SK-N-SH (cell line): ENCODE results near the gene MAGEF1. TPM values are rescaled to one million over a fixed set of nuclear protein-coding genes. Genes with fewer than 3 reads are reported as not detected.

Experiments
- CTCF ChIA-PET: fragments of 300-600, 350-600 bp; formaldehyde crosslinking; extraction: SDS; loops from one replicate; lab custom pipeline; 2021; lab: Yijun Ruan, JAX
- POLR2A ChIA-PET: fragments of 350-600 bp; sonication (Branson Sonifier 250); formaldehyde crosslinking; extraction: SDS; loops from one replicate; lab custom pipeline; 2020; ENCODE audit warnings: antibody characterized with exemption, inconsistent platforms; lab: Yijun Ruan, JAX
- DNase-seq: peaks from one replicate; pipeline ENCODE4 v3.0.0; 2012
- H2AFZ ChIP-seq: fragments of 200-600 bp; sonication (generic); 2 replicates; pipeline ENCODE4 v1.8.1; 2016; ENCODE audit warnings: antibody characterized with exemption, mild to moderate bottlenecking, low read depth
- H3F3A ChIP-seq: fragments of 200-600 bp; sonication (generic); replicated peaks from 2 replicates; pipeline ENCODE3; 2016; ENCODE audit warnings: antibody characterized with exemption, mild to moderate bottlenecking; ENCODE audit not compliant: insufficient read depth
- H3K27ac ChIP-seq, 2 experiments: fragments of 200-500 bp in 1 of 2; fragments of 200-600 bp in 1 of 2; sonication (Bioruptor generic) in 1 of 2; sonication (generic), shearing (Covaris generic) in 1 of 2; 2 replicates each; pipeline versions ENCODE4 v1.5.1 to v1.6.1; 2014 to 2016; ENCODE audit warnings: low read depth in 2 of 2, inconsistent platforms in 1 of 2, low read length in 1 of 2, mild to moderate bottlenecking in 1 of 2, mixed read lengths in 1 of 2
- H3K27me3 ChIP-seq: fragments of 200-600 bp; sonication (generic), shearing (Covaris generic); 2 replicates; pipeline ENCODE4 v1.6.1; 2016; ENCODE audit warnings: mixed run types; ENCODE audit not compliant: insufficient read depth
- H3K36me3 ChIP-seq, 2 experiments: fragments of 200-500 bp in 1 of 2; fragments of 200-600 bp in 1 of 2; sonication (Bioruptor generic) in 1 of 2; sonication (generic) in 1 of 2; replicated peaks in 1 of 2; 2 replicates each; pipeline versions ENCODE3 to v1.5.1; 2014 to 2016; ENCODE audit warnings: low read length in 1 of 2, mild to moderate bottlenecking in 1 of 2; ENCODE audit not compliant: insufficient read depth in 2 of 2, control insufficient read depth in 1 of 2
- H3K4me1 ChIP-seq, 2 experiments: fragments of 200-500 bp in 1 of 2; fragments of 200-600 bp in 1 of 2; sonication (Bioruptor generic) in 1 of 2; sonication (generic), shearing (Covaris generic) in 1 of 2; 2 replicates each; pipeline versions ENCODE4 v1.5.1 to v1.6.1; 2014 to 2016; ENCODE audit warnings: low read depth in 1 of 2, low read length in 1 of 2, mixed run types in 1 of 2; ENCODE audit not compliant: insufficient read depth in 2 of 2, control insufficient read depth in 1 of 2
- H3K4me2 ChIP-seq: fragments of 200-600 bp; sonication (generic), shearing (Covaris generic); 2 replicates; pipeline ENCODE4 v1.6.1; 2017; ENCODE audit warnings: mixed run types
- H3K4me3 ChIP-seq, 2 experiments: fragments of 200-500 bp in 1 of 2; fragments of 200-600 bp in 1 of 2; sonication (Bioruptor generic) in 1 of 2; sonication (generic), shearing (Covaris generic) in 1 of 2; 2 replicates each; pipeline versions ENCODE4 v1.5.1 to v1.8.1; 2014 to 2016; ENCODE audit warnings: low read depth in 2 of 2, inconsistent platforms in 1 of 2, low read length in 1 of 2, mild to moderate bottlenecking in 1 of 2, mixed read lengths in 1 of 2, moderate library complexity in 1 of 2
- H3K79me2 ChIP-seq: fragments of 200-600 bp; sonication (generic); 2 replicates; pipeline ENCODE4 v1.8.1; 2017; ENCODE audit warnings: mild to moderate bottlenecking; ENCODE audit not compliant: insufficient read depth
- H3K9ac ChIP-seq: fragments of 200-600 bp; sonication (generic); 2 replicates; pipeline ENCODE4 v1.6.1; 2017; ENCODE audit warnings: mixed run types
- H3K9me2 ChIP-seq: fragments of 200-600 bp; sonication (generic); 2 replicates; pipeline ENCODE4 v1.6.1; 2017; ENCODE audit warnings: mixed run types
- H3K9me3 ChIP-seq: fragments of 200-600 bp; sonication (generic); 2 replicates; pipeline ENCODE4 v1.6.1; 2017; ENCODE audit warnings: mixed run types, mild to moderate bottlenecking, moderate library complexity
- H4K20me1 ChIP-seq: fragments of 200-600 bp; sonication (generic); 2 replicates; pipeline ENCODE4 v1.6.1; 2017; ENCODE audit warnings: mild to moderate bottlenecking, mixed run types; ENCODE audit not compliant: insufficient read depth
- CHD2 ChIP-seq: fragments of 150-350 bp; IDR thresholded peaks from 2 replicates; pipeline ENCODE4 v1.6.1; 2018; ENCODE audit warnings: low read length; ENCODE audit not compliant: partially characterized antibody
- ELF1 ChIP-seq: IDR thresholded peaks from 2 replicates; pipeline ENCODE4 v1.4.0; 2012
- FOSL2 ChIP-seq: IDR thresholded peaks from 2 replicates; pipeline ENCODE4 v1.4.0; 2012; ENCODE audit warnings: low read depth, mild to moderate bottlenecking, moderate library complexity, borderline replicate concordance
- FOXJ3 ChIP-seq: sonication (generic); formaldehyde crosslinking; IDR thresholded peaks from 2 replicates; pipeline ENCODE4 v1.5.1; 2020; ENCODE audit warnings: mild to moderate bottlenecking, missing genetic modification reagents
- FOXM1 ChIP-seq: IDR thresholded peaks from 2 replicates; pipeline ENCODE4 v1.4.0; 2012; ENCODE audit warnings: low read depth, mild to moderate bottlenecking
- IRF3 ChIP-seq: fragments of 150-350 bp; IDR thresholded peaks from 2 replicates; pipeline ENCODE4 v1.6.1; 2016; ENCODE audit warnings: mild to moderate bottlenecking, low read depth, low read length
- RAD21 ChIP-seq: IDR thresholded peaks from 2 replicates; pipeline ENCODE4 v1.6.1; 2012; ENCODE audit warnings: mild to moderate bottlenecking, low read length
- RCOR1 ChIP-seq: fragments of 150-350 bp; IDR thresholded peaks from 2 replicates; pipeline ENCODE4 v1.6.1; 2017; ENCODE audit warnings: antibody characterized with exemption, low read length
- WGBS: methylation state at CpG from one replicate; pipeline ENCODE4 v1.1.6; 2017; ENCODE audit warnings: low lambda C conversion rate; 5-methylcytosine and 5-hydroxymethylcytosine counted together
- polyA plus RNA-seq, 3 experiments: library from polyadenylated mRNA; depleted of rRNA; stranded (reverse); fragments of >200 nt; gene quantifications; 2 replicates each; pipeline ENCODE4 v1.2.3, GENCODE V29; 2012
- TF ChIP-seq, protein P1 (sequence below): IDR thresholded peaks from 2 replicates; pipeline ENCODE4 v1.4.0; 2012; ENCODE audit warnings: low read depth, borderline replicate concordance

MAGEF1 gene
- polyA plus RNA-seq, 1 of the 3 experiments (the other 2 are of a cell fraction), result 45.2 TPM

DNA sequence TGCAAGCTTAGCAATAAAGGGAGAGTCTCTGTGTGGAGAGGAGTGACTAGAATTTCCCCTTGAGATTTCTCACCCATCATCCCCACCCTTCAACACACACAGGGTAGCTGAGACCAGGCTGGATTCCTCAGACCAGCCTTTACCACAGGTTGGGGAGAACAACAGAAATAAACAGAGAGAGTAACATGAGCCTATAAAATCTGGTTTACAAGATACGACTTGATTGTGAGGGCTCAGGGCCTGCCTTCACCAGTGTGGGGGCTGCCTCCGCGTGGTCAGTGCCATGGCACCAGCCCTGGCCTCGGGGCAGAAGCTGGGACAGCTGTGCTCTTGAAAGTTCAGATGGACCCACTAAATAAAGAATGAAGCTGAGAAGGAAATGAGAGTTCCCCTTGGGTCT is 14.6 kb upstream of the MAGEF1 start:
- Histone ChIP-seq H3K27me3 (no peaks in the 10 kb centered on the region), H3K36me3 (no peaks in the 10 kb centered on the region), H2AFZ (no peak overlapping the region), H3K9me2 (no peaks in the 10 kb centered on the region), H4K20me1 (no peaks in the 10 kb centered on the region), H3K4me3 (no peak overlapping the region), H3F3A (no peaks in the 10 kb centered on the region), H3K4me1 (peaks cover 0 to 22% of the 10 kb centered on the region in 2 experiments; a peak in 2 of 4 replicates), H3K9me3 (no peaks in the 10 kb centered on the region), H3K4me2 (no peak overlapping the region), H3K27ac (no peak overlapping the region; a peak in 1 of 4 replicates), H3K9ac (no peak overlapping the region), H3K79me2 (no peaks in the 10 kb centered on the region)
- ChIA-PET CTCF (interaction anchor here (0.7 to 5.4 kb wide), 28 partner anchors 8 to 355 kb away, joined by 3 to 39 read pairs (median 5); partner anchors contain the start of gene MAGEF1), POLR2A (no interaction called here)
- WGBS, result 33% methylated on average over 1 of the region's 4 CpGs
- no peak for TF ChIP-seq FOXJ3 (CRISPR knock-in tag)
- TF ChIP-seq RAD21, result no peak
- no peak for TF ChIP-seq RCOR1
- no peak for TF ChIP-seq FOSL2
- TF ChIP-seq, protein P1, sequence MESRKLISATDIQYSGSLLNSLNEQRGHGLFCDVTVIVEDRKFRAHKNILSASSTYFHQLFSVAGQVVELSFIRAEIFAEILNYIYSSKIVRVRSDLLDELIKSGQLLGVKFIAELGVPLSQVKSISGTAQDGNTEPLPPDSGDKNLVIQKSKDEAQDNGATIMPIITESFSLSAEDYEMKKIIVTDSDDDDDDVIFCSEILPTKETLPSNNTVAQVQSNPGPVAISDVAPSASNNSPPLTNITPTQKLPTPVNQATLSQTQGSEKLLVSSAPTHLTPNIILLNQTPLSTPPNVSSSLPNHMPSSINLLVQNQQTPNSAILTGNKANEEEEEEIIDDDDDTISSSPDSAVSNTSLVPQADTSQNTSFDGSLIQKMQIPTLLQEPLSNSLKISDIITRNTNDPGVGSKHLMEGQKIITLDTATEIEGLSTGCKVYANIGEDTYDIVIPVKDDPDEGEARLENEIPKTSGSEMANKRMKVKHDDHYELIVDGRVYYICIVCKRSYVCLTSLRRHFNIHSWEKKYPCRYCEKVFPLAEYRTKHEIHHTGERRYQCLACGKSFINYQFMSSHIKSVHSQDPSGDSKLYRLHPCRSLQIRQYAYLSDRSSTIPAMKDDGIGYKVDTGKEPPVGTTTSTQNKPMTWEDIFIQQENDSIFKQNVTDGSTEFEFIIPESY, result no peak
- TF ChIP-seq IRF3, result no peak
- TF ChIP-seq CHD2, result no peak
- no peak for DNase-seq

DNA sequence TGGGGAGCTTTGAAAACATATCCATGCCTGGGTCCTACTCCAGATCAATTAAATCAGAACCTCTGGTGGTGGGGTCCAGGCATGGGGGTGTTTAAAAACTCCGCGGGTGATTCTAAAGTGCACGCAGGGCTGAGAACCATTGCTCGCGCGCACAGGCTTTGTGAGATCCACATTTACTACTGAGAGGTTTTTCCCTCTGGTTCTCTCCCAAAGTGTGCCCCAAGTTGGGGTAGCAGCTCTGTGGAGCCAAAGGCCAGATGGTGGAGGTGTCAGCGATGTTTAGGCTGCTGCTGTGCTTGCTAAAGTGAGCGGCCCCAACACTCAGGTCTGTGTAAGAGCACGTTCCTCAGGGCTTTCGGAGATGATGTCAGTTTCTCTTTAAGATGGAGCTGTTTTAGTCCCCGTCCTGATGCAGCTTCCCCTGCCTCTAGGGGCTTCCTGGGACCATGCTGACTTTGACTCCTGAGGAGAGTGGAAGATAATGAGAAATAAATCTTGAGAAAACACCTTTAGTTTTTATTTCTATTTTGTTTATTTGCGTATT is 13.4 kb upstream of the MAGEF1 start:
- Histone ChIP-seq H3K9me3 (no peaks in the 10 kb centered on the region), H3K4me2 (no peak overlapping the region), H4K20me1 (no peaks in the 10 kb centered on the region), H3K36me3 (no peaks in the 10 kb centered on the region), H3K27me3 (no peaks in the 10 kb centered on the region), H3K27ac (peak overlapping the region in 1 of 2 experiments; percentile 74; a peak in 2 of 4 replicates), H3K4me1 (peaks cover 0 to 22% of the 10 kb centered on the region in 2 experiments; a peak in 2 of 4 replicates), H3K79me2 (no peaks in the 10 kb centered on the region), H3K9ac (no peak overlapping the region), H3K9me2 (no peaks in the 10 kb centered on the region), H3K4me3 (no peak overlapping the region), H2AFZ (no peak overlapping the region), H3F3A (no peaks in the 10 kb centered on the region)
- ChIA-PET CTCF (interaction anchor here (1.1 to 5.4 kb wide), 8 partner anchors 12 to 158 kb away, joined by 4 to 39 read pairs (median 6); partner anchors contain the start of gene MAGEF1), POLR2A (interaction anchor here (1.3 to 2.0 kb wide), 3 partner anchors 14 to 164 kb away, joined by 3 to 8 read pairs (median 4); partner anchors contain the start of gene MAGEF1)
- 92% methylated on average over 12 of the region's 12 CpGs for WGBS
- TF ChIP-seq ELF1, result no peak
- TF ChIP-seq FOXM1, result no peak
- DNase-seq, result no peak
